ENCODE results near the gene NRCAM.

Gene NRCAM

DNA sequence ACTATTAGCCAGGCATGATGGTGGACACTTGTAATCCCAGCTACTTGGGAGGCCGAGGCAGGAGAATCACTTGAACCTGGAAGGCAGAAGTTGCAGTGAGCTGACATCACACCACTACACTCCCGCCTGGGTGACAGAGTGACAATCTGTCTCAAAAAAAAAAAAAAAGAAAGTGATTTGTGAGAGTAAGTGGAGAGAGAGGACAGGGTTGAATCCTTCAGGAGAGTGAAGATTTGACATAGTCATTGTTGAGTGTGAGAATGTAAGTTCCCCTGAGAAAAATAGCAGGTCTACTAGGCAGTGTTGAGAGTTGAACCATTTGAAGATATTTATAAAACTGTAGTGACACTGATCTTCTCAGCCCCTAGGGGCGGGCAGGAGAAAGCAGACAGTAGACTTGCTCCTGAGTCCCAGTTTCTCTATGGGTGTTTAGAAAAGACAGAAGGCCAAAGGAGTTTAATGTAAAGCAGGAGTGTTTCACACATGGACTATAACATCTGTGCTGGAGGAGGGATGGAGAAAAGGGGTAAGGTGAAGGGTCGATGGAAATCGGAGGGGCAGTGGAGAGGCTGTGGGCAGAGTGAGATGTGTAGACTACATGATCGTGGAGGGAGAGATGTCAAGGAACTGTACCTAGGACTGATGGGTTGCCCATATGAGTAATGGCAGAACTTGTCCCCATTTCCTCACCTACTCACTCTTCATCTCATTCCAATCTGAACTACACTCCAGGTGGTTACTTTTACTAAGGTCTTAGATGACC lies 312.4 kb downstream of the NRCAM start:
- Histone ChIP-seq H3K9me3 (ENCODE audit: control insufficient read depth, low read length) (no peaks in the 10 kb centered on the region), H3K27me3 (ENCODE audit: control insufficient read depth, insufficient read depth, low read length) (peaks cover 8% of the 10 kb centered on the region), H3K36me3 (ENCODE audit: control insufficient read depth, insufficient read depth, low read length) (no peaks in the 10 kb centered on the region), H3K4me1 (ENCODE audit: control insufficient read depth, insufficient read depth, low read length) (peaks cover 6% of the 10 kb centered on the region), H3K4me3 (ENCODE audit: low read length) (no peak overlapping the region), H3K9ac (ENCODE audit: low read length) (no peak overlapping the region)

DNA sequence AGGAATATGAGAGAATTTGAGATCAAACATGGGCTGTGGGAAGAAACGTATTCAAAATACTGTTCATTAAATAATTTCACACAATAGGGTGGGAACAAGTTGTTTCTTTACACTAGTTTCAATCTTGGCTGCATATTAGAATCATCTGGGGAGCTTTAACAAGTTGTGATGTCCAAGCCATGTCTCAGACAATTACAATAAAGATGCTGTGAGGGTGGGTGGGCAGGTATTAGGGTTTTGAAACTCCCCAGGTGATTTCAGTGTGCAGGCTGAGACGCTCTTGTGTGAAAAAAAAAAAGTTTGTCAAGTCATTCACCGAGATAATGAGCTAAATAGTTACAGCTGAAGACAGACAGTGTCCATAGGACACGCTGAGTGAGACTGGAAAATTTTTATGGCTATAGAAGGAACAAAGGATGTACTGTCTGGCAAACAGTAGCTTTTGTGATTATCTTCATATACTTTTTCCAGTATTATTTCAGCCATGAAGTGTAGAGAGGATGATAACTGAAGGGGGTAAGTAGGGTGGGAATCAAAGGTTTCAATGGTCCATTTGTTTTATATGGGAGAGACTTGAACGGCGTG lies 313.5 kb downstream of the NRCAM start:
- Histone ChIP-seq H3K36me3 (ENCODE audit: control insufficient read depth, insufficient read depth, low read length) (no peaks in the 10 kb centered on the region), H3K4me1 (ENCODE audit: control insufficient read depth, insufficient read depth, low read length) (peaks cover 6% of the 10 kb centered on the region), H3K9ac (ENCODE audit: low read length) (no peak overlapping the region), H3K27me3 (ENCODE audit: control insufficient read depth, insufficient read depth, low read length) (peaks cover 8% of the 10 kb centered on the region), H3K4me3 (ENCODE audit: low read length) (no peak overlapping the region), H3K9me3 (ENCODE audit: control insufficient read depth, low read length) (no peaks in the 10 kb centered on the region)

DNA sequence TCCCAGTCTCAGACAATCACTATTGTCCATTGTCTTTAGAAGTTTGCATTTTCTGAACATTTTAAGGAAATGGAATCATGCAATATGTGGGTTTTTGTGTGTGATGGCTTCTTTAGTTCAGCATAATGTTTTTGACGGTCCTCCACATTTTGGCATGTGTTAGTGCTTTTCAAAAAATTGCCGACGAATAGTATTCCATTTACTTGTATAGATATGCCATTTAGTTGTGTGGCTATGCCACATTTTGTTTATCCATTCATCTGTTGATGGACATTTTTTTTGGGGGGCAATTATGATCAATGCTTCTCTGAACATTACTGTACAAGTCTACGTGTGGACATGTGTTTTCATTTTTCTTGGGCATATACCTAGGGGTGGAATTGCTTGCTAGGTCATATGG lies 314.1 kb downstream of the NRCAM start:
- Histone ChIP-seq H3K4me1 (ENCODE audit: control insufficient read depth, insufficient read depth, low read length) (peaks cover 6% of the 10 kb centered on the region), H3K9me3 (ENCODE audit: control insufficient read depth, low read length) (no peaks in the 10 kb centered on the region), H3K4me3 (ENCODE audit: low read length) (no peak overlapping the region), H3K9ac (ENCODE audit: low read length) (no peak overlapping the region), H3K27me3 (ENCODE audit: control insufficient read depth, insufficient read depth, low read length) (peaks cover 8% of the 10 kb centered on the region), H3K36me3 (ENCODE audit: control insufficient read depth, insufficient read depth, low read length) (no peaks in the 10 kb centered on the region)

DNA sequence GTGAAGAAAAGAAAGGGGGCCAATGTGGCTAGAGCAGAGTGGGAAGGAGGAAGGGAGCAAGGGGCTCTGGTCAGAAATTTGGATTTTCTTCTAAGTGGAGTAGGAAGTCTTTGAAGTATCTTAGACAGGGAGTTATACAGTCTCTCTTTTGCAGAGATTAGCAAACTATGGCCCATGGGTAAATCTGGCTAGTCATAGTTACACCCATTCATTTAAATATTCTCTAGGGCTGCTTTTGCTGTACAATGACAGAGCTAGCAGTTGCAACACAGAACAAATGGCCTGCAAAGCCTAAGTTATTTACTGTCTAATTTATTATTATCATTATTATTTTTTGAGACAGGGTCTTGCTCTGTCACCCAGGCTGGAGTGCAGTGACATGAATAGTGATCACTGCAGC lies 315.6 kb downstream of the NRCAM start:
- Histone ChIP-seq H3K4me1 (ENCODE audit: control insufficient read depth, insufficient read depth, low read length) (no peaks in the 10 kb centered on the region), H3K27me3 (ENCODE audit: control insufficient read depth, insufficient read depth, low read length) (peaks cover 3% of the 10 kb centered on the region), H3K4me3 (ENCODE audit: low read length) (no peak overlapping the region), H3K9me3 (ENCODE audit: control insufficient read depth, low read length) (no peaks in the 10 kb centered on the region), H3K36me3 (ENCODE audit: control insufficient read depth, insufficient read depth, low read length) (no peaks in the 10 kb centered on the region), H3K9ac (ENCODE audit: low read length) (no peak overlapping the region)

DNA sequence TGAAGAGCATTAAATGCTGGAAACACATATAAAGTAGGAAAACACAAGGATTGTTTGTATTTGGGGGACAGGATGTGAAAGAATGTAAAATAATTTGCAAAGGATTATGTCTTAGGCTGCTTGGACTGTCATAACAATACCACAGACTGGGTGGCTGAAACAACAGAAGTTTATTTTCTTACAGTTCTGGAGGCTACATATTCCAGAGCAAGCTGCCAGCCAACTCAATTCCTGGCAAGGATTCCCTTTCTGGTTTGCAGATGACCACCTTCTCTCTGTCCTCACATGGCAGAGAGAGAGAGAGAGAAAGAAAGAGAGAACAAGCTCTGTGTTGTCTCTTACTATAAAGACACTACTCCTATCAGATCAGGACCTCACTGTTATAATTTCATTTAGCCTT lies 317.3 kb downstream of the NRCAM start:
- H3K9me3 ChIP-seq (ENCODE audit: control insufficient read depth, low read length), result no peaks in the 10 kb centered on the region
- H3K36me3 ChIP-seq (ENCODE audit: control insufficient read depth, insufficient read depth, low read length), result no peaks in the 10 kb centered on the region
- H3K9ac ChIP-seq (ENCODE audit: low read length), result no peak overlapping the region
- no peaks in the 10 kb centered on the region for H3K4me1 ChIP-seq (ENCODE audit: control insufficient read depth, insufficient read depth, low read length)
- no peak overlapping the region for H3K4me3 ChIP-seq (ENCODE audit: low read length)
- peaks cover 3% of the 10 kb centered on the region for H3K27me3 ChIP-seq (ENCODE audit: control insufficient read depth, insufficient read depth, low read length)

DNA sequence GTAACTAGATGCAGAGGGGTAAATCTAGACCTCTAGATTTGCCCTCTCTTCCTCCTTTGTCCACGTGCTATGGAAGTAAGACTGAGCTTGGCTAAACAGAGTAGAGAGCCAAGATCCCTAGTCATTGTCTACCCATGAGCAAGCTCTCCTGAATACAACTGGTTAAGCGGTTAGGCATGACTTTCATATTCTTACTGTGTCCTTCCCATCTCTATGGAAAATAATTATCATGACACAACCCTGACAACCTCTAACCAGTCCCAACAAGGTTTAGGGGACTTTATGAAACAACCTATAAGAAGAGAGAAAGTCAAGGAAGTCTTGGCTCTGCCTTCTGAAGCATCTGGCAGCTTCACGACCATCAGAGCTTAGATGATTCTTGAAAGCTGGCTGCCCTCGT lies 318.2 kb downstream of the NRCAM start:
- Histone ChIP-seq H3K36me3 (ENCODE audit: control insufficient read depth, insufficient read depth, low read length) (no peaks in the 10 kb centered on the region), H3K9me3 (ENCODE audit: control insufficient read depth, low read length) (no peaks in the 10 kb centered on the region)

DNA sequence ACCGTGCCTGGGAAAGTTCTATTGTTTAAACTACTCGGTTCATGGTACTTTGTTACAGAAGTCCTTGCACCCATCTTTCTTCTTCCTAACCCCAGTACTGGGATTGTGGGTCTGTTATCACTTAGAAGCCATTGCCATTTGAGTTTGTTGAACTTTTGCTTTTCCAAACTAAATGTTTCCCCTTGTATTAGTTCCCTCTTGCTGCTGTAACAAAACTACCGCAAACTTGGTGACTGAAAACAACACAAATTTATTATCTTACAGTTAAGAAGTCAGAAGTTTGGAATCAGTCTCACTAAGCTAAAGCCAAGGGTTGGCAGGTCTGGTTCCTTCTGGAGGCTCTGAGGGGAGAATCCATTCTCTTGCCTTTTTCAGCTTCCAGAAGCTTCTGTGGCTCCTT lies 319.2 kb downstream of the NRCAM start:
- Histone ChIP-seq H3K4me3 (ENCODE audit: low read length) (no peak overlapping the region), H3K36me3 (ENCODE audit: control insufficient read depth, insufficient read depth, low read length) (no peaks in the 10 kb centered on the region), H3K9me3 (ENCODE audit: control insufficient read depth, low read length) (no peaks in the 10 kb centered on the region), H3K4me1 (ENCODE audit: control insufficient read depth, insufficient read depth, low read length) (no peaks in the 10 kb centered on the region), H3K27me3 (ENCODE audit: control insufficient read depth, insufficient read depth, low read length) (no peaks in the 10 kb centered on the region), H3K9ac (ENCODE audit: low read length) (no peak overlapping the region)

More for the DNA sequence above, 318.2 kb downstream of the NRCAM start:
- H3K4me3 ChIP-seq (ENCODE audit: low read length), result no peak overlapping the region
- peaks cover 1% of the 10 kb centered on the region for H3K27me3 ChIP-seq (ENCODE audit: control insufficient read depth, insufficient read depth, low read length)
- H3K4me1 ChIP-seq (ENCODE audit: control insufficient read depth, insufficient read depth, low read length), result no peaks in the 10 kb centered on the region
- no peak overlapping the region for H3K9ac ChIP-seq (ENCODE audit: low read length)

DNA sequence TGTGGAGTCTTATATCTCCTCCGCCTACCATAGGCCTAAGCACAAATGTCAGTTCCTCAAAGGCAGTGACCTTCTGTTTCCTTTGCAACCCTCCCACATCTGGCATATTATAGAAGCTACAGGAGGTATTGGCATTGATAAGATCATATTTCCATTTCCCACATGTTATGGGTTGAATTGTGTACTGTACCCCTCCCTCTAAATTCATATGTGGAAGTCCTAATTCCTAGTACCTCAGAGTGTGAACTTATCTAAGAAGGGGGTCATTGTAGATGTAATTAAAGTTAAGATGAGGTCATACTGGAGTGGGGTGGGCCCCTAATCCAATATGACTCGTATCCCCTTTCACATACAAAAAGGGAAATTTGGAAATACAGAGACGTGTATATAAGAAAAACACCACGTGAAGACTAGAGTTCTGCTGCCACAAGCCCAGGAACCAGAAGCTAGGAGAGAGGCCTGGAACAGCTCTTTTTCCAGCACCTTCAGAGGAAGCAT lies 320.0 kb downstream of the NRCAM start:
- H3K4me3 ChIP-seq (ENCODE audit: low read length), result no peak overlapping the region
- H3K27me3 ChIP-seq (ENCODE audit: control insufficient read depth, insufficient read depth, low read length), result no peaks in the 10 kb centered on the region
- no peak overlapping the region for H3K9ac ChIP-seq (ENCODE audit: low read length)
- no peaks in the 10 kb centered on the region for H3K4me1 ChIP-seq (ENCODE audit: control insufficient read depth, insufficient read depth, low read length)
- H3K36me3 ChIP-seq (ENCODE audit: control insufficient read depth, insufficient read depth, low read length), result no peaks in the 10 kb centered on the region
- no peaks in the 10 kb centered on the region for H3K9me3 ChIP-seq (ENCODE audit: control insufficient read depth, low read length)

DNA sequence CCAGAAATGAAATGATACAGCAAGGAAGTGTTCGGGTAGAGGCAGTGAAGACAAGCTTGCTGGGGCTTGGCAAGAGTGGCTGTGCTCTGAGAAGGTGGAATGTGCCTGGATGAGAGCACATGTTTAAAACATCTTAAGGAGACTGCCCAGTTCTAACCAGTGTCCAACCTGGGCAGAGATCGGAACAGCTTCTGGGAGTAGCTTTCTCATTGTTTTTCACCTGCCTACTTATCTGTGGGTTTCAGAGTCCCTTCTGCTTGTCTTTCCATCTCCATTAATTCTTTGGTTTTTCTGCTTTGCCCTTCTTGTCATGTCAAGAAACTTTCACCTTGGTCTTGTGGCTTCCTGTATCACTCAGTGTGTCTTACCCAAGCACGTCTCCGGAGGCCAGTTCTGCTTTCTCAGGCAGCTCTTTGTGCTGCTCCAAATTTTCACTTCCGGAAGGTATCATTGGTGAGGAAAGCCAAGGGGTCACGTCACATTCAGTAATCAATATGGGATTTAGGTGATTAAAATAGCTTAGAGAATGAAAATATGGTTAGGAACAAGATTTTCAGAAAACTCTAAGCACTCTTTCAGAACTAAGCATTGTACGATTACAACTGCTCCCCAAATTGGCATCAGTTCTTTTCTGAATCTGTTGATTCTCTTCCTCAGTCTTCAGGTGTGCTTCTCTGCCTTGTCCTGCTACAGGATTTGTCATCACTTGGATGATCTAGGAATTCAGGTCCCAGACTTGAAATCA lies 320.6 kb downstream of the NRCAM start:
- H3K36me3 ChIP-seq (ENCODE audit: control insufficient read depth, insufficient read depth, low read length), result no peaks in the 10 kb centered on the region
- no peaks in the 10 kb centered on the region for H3K4me1 ChIP-seq (ENCODE audit: control insufficient read depth, insufficient read depth, low read length)
- no peak overlapping the region for H3K9ac ChIP-seq (ENCODE audit: low read length)
- no peaks in the 10 kb centered on the region for H3K9me3 ChIP-seq (ENCODE audit: control insufficient read depth, low read length)
- no peak overlapping the region for H3K4me3 ChIP-seq (ENCODE audit: low read length)
- H3K27me3 ChIP-seq (ENCODE audit: control insufficient read depth, insufficient read depth, low read length), result no peaks in the 10 kb centered on the region

DNA sequence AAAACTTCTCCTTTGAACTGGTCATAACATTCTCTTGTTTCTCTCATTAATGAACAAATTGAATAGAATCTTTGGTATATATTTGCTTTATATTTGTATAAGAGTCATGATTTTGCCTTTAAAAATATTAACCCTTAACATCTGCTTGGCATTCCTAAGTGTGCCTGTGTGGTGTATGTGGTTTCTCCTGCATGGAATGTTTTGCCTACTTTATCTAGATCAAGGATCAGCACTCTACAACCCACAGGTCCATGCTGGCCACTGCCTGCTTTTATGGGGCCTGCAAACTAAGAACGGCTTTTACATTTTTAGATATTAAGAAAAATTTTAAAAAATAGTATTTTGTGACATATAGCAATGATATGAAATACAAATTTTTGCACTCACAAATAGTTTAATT lies 321.8 kb downstream of the NRCAM start:
- H3K36me3 ChIP-seq (ENCODE audit: control insufficient read depth, insufficient read depth, low read length), result no peaks in the 10 kb centered on the region
- no peak overlapping the region for H3K9ac ChIP-seq (ENCODE audit: low read length)
- no peaks in the 10 kb centered on the region for H3K9me3 ChIP-seq (ENCODE audit: control insufficient read depth, low read length)
- H3K4me3 ChIP-seq (ENCODE audit: low read length), result no peak overlapping the region
- H3K27me3 ChIP-seq (ENCODE audit: control insufficient read depth, insufficient read depth, low read length), result no peaks in the 10 kb centered on the region
- no peaks in the 10 kb centered on the region for H3K4me1 ChIP-seq (ENCODE audit: control insufficient read depth, insufficient read depth, low read length)

DNA sequence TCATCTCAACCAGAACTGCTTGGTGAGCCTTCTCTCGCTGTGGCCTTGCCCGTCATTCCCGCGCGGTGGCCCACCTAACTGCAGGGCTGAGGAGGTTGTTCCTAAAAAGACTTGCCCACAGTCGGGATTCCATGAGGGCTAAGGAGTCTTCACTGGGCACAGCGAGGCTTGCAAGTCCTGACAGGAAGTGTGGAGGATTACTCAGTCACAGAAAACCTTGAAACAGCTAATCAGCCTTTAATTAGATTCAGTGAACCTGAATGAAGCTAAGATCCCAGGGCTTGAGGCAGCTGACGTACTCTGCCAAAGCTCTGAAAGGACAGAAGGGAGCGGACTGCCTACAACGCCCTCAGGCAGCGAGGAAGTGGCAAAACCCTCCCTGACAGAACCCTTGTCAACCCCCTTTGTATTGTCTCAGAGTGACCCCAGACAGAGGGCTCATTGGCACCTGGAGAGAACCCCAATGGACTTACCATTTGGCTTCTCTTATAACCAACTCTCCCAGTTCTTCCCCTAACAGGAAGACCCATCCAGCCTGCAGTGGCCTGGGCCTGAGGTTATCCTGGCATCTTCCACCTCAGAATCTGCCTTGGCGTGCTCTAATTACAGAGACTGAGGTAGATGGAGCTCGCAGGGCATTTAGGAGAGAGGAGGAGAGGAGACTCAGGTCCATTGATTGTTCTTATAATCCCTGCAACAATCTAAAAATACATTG lies 323.5 kb downstream of the NRCAM start:
- Histone ChIP-seq H3K4me3 (ENCODE audit: low read length) (no peak overlapping the region), H3K27me3 (ENCODE audit: control insufficient read depth, insufficient read depth, low read length) (no peaks in the 10 kb centered on the region), H3K9me3 (ENCODE audit: control insufficient read depth, low read length) (no peaks in the 10 kb centered on the region), H3K36me3 (ENCODE audit: control insufficient read depth, insufficient read depth, low read length) (no peaks in the 10 kb centered on the region), H3K4me1 (ENCODE audit: control insufficient read depth, insufficient read depth, low read length) (no peaks in the 10 kb centered on the region), H3K9ac (ENCODE audit: low read length) (no peak overlapping the region)

DNA sequence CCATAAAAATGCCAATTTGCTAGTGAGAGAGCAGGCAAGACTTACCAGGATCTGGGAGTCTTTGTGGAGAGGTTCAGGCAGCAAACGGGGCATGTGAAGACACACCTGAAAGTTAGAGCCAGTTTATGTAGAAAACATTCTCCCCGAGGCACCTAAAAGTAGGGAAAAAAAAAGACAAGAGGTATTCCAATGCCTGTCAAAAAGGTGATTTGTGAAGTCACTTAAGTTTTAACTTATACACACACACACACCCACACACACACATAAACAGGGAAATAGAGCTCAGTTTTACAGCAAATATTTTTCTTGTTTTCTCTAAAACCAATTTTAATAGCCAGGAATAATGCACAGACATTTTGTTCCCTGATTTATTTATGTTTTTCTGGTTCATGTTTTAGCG lies 326.0 kb downstream of the NRCAM start, which contains the start of gene LAMB4:
LAMB4 (minus strand) TSS at position 101 of the 400 bp plus-strand sequence. CDS start 7,197 bp downstream, outside the sequence.
- no peaks in the 10 kb centered on the region for H3K9me3 ChIP-seq (ENCODE audit: control insufficient read depth, low read length)
- no peak within 1 kb of the TSS for H3K4me3 ChIP-seq (ENCODE audit: low read length)
- H3K4me1 ChIP-seq (ENCODE audit: control insufficient read depth, insufficient read depth, low read length), result no peaks in the 10 kb centered on the region
- H3K9ac ChIP-seq (ENCODE audit: low read length), result no peak within 1 kb of the TSS
- H3K36me3 ChIP-seq (ENCODE audit: control insufficient read depth, insufficient read depth, low read length), result no peaks in the 10 kb centered on the region
- no peaks in the 10 kb centered on the region for H3K27me3 ChIP-seq (ENCODE audit: control insufficient read depth, insufficient read depth, low read length)

Data from mucosa of stomach (tissue), 1 donor.